HG03159 (cell line): ENCODE data around the gene KRTAP5-9.
"Not testable (repeated sequence)": the region's sequence is repeated elsewhere in the genome, so short reads cannot be mapped to it uniquely, and the experiment has no call there.

Experiments used
- ATAC-seq: cut with Tn5 transposase; IDR thresholded peaks from one replicate; pipeline ENCODE4 v1.9.1; 2021; ENCODE audit warnings: mild to moderate bottlenecking, moderate library complexity; ENCODE audit not compliant: unreplicated experiment

The KRTAP5-9 gene

DNA sequence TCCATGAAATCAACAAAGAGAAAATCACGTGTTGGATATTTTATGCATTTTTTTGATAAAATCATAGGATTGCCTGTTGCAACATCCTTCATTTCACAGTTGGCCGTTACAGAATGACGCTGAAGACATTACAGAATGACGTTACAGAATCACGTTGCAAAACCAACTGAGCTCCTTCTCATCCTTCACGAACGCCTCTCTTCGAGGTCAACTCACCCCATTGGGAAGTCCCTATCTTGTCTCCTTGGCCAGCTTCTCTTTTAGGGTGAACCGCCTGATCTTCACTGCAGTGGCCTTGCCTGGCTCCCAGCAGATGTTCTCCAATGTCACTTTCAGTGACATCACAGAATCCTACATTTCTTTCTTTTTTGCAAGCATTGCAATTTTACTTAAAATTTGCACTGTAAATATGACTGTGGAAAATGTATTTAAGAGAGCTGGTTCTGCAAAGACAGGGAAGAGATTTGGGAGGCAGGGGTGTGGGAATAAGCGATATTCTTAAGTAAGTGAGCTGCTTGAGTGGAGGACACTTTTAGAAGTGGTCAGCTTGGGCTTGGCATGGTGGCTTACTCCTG, 16.1 kb upstream of the KRTAP5-9 start:
- ATAC-seq, result no peak

DNA sequence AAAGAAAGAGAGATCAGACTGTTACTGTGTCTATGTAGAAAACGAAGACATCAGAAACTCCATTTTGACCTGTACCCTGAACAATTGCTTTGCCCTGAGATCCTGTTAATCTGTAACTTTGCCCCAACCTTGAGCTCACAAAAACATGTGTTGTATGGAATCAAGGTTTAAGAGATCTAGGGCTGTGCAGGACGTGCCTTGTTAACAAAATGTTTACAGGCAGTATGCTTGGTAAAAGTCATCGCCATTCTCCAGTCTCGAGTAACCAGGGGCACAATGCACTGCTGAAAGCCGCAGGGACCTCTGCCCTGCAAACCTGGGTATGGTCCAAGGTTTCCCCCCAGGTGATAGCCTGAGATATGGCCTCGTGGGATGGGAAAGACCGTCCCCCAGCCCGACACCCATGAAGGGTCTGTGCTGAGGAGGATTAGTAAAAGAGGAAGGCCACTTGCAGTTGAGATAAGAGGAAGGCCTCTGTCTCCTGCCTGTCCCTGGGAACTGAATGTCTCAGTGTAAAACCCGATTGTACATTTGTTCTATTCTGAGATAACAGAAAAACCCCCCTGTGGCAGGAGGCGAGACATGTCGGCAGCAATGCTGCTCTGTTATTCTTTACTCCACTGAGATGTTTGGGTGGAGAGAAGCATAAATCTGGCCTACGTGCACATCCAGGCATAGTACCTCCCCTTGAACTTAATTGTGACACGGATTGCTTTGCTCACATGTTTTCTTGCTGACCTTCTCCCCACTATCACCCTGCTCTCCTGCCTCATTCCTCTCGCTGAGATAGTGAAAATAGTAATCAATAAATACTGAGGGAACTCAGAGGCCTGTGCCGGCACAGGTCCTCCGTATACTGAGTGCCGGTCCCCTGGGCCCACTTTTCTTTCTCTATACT, 13.3 kb upstream of the KRTAP5-9 start:
- ATAC-seq, result not testable (repeated sequence)

DNA sequence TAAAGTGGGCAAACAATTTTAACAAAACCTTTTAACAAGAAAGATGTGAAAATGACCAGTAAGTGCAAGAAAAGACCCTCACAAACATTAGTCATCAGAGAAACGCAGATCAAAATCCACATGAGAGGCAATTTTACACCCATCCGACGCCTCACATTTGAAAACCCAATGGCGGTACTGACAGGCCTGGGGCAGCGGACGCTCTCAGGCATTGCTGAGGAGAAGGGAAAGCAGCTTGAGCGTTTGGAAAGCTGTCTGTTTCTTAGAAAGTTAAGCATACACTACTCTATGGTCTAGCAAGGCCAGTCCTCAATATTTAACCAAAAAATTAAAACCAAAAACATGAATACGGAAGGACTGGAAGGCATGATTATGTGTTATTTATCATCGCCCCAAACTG, 12.4 kb upstream of the KRTAP5-9 start:
- ATAC-seq, result no peak

DNA sequence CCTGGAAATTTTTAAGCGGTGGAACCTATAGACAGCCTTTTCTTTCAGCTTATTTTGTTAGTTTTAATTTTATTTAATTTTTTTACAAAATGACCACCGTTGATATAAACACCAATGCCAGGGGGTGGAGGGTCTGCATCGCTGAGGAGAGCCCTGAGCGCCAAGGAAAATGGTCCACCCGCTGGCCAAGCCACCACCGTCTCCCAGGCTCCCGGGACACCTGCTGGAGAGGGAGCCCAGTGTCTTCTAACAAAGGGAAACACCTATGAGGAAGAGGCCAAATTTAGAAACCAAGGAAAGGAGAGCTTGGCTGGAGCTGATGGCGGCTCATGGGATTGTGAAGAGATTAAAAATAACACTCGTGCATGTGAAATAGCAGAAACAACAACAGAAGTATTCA, 10.7 kb upstream of the KRTAP5-9 start:
- ATAC-seq, result no peak

DNA sequence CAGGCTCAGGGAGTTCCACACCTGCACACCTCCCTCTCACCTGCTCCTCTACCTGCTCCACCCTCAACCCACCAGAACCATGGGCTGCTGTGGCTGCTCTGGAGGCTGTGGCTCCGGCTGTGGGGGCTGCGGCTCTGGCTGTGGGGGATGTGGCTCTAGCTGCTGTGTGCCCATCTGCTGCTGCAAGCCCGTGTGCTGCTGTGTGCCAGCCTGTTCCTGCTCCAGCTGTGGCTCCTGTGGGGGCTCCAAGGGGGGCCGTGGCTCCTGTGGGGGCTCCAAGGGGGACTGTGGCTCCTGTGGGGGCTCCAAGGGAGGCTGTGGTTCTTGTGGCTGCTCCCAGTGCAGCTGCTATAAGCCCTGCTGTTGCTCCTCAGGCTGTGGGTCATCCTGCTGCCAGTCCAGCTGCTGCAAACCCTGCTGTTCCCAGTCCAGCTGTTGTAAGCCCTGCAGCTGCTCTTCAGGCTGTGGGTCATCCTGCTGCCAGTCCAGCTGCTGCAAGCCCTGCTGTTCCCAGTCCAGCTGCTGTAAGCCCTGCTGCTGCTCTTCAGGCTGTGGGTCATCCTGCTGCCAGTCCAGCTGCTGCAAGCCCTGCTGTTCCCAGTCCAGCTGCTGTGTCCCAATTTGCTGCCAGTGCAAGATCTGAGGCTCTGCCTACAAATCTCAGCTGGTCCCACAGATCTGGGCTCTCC, 10.1 kb upstream of the KRTAP5-9 start, which contains the start of gene KRTAP5-8:
KRTAP5-8 (plus strand) TSS at position 49 of the 689 bp plus-strand sequence; CDS start at position 80, 31 bp downstream.
- not testable (repeated sequence) for ATAC-seq

DNA sequence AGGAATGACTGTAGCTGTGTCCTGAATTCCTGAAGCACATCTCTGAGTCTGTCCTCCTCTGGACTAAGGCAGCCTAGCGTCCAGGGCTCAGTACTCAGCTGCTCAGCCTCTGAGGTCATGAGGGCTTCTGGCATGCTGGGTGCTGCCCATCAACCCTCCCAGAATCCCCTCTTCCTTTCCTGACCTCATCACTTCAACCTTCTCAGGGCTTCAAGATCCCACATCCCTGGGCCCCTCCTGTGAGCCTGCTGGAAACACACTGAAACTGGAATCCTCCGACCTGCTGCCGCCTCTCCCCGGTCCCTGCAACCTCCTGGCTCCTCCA, 9.6 kb upstream of the KRTAP5-9 start:
- no peak for ATAC-seq

DNA sequence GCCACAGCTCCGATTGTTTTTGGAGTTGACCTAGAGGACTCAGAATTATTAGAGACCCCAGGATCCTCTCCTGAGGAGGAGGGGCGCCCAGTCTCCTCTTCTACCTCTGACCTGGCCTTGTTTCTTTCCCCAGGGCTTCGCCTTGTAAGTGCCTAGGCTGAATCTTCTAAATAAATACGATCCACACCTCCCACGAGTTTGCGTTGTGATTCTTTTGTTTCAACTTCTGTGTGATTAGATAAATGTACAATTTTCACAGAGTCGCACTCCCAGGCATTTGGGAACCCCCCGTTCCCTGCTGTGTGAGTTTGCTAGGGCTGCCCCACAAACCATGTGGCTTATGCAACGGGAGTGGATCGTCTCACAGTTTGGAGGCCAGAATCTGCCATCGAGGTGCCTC, 9.2 kb upstream of the KRTAP5-9 start:
- no peak for ATAC-seq

DNA sequence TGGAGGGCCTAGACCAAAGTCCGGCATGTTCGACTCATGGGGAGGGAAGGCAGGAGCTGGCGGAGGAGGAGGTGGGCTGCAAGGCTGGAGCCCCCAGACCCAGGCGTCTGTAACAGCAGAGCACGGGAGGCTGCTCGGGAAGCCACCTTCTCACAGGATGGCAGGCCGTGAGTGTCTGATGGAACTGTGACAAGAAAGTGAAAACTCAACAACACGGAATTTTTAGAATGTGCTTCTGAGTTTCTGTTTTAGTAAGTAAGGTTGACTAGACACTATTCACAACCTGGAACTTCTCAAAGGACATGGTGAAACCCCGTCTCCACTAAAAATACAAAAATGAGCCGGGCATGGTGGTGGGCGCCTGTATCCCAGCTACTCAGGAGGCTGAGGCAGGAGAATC, 8.2 kb upstream of the KRTAP5-9 start:
- not testable (repeated sequence) for ATAC-seq

DNA sequence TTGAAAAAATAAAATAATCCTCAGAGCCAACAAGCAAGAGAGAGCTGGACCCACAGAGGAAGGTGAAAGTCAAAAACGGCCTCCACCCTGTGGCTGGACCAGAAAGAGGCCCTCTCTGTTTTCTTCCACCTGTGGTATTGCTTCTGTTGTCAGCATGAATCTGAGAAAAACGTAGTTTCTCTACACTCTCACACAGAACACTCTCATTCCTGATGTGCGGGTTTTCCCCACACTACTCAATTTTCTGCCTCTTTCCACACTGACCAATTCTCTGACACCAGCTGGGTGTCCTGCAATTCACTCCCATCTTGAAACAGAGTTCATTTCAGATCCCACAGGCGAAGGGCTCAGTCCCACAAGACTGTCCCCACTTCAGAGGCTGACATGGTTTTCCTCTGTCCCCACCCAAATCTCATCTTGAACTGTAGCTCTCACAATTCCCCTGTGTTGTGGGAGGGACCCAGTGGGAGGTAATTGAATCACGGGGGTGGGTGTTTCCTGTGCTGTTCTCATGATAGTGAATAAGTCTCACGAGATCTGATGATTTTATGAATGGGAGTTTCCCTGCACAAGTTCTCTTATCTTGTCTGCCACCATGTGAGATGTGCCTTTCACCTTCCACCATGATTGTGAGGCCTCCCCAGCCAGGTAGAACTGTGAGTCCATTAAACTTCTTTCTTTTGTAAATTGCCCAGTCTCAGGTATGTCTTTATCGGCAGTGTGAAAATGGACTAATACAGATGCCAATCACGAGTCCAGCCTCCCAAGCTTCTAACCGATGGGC, 7.5 kb upstream of the KRTAP5-9 start:
- not testable (repeated sequence) for ATAC-seq

DNA sequence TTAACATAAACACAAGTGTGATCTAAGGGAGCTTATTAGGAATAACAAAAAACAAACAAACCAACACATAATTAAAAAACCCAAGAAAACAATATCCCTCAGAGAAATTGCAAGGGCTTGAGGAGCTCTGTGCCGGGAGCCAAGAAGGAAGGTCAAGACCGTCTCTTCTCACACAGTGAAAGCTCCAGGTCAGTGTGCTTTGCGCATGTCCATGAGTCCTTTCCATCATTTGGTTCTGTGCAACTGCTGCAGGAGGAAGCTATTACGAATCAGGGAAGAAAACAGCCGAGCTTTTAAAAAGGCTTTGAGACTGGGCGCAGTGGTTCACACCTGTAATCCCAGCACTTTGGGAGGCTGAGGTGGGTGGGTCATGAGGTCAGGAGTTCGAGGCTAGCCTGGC, 5.8 kb upstream of the KRTAP5-9 start:
- ATAC-seq, result no peak

DNA sequence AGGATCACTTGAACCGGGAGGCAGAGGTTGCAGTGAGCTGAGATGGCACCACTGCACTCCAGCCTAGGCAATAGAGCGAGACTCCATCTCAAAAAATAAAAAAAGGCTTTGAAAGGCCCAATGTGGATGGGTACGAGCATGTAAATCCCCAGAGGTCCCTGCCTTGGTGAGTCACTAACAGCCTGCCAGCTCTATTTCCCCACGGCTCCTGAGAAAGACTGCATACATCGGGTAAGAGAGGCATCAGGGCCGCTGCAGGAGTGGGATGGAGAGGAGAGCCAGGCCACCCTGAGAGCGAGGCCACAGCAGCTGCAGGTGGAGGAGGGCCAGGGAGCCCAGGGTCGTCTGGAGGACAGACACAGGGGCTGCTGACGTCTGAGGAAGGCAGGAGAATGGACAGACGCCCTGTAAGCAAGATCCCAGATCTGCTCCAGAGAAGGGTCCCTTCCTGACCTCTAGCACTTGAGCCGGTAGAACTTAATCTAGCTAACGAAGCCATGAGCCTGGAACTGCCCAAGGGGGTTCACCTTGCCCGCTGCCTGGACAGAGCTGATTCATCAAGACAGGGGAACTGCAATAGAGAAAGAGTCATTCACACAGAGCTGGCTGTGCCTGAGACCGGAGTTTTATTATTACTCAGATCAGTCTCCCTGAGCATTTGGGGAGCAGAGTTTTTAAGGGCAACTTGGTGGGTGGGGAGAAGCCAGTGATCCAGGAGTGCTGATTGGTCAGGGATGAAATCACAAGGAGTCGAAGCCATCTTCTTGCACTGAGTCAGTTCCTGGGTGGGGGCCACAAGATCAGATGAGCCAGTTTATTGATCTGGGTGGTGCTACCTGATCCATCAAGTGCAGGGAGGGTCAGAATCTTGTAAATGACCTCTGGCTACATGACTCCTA, 5.1 kb upstream of the KRTAP5-9 start:
- no peak for ATAC-seq

DNA sequence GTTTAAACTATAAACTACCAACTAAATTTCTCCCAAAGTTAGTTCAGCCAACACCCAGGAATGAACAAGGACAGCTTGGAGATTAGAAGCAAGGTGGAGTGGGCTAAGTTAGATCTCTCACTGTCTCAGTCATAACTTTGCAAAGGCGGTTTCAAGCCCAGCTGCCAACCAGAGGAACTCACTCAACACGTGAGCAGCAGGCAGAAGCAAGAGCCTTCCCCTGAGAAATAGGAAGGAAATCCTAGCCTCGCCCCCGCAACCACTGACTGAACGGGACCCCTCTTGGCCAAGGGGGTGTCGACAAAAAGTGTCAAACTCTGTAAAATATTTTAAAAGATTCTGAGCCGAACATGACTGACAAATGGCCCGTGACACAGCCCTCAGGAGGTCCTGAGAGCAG, 4.4 kb upstream of the KRTAP5-9 start:
- ATAC-seq, result no peak

DNA sequence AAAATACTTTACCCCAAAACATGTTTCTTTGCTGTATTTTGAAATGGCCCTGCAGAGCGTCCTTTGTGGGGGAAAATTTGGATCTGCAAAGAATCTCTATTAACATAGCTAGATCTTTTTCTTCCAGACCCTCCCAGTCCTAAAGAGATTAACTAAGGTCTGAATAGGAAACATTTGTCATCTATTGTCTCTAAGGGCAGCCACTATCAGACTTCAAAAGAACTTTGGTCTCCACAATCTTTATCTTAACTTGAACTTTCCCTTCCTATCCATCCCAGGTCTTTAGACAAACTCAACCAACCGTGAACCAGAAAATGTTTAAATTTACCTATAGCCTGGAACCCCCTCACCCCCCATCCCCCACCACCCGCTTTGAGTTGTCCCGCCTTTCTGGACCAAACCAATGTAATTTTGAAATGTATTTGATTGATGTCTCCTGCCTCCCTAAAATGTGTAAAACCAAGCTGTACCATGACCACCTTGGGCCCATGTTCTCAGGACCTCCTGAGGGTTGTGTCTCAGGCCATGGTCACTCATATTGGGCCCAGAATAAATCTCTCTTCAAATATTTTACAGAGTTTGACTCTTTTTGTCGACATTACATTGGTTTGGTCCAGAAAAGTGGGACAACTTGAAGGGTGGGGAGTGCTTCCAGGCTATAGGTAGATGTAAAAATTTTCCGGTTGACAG, 3.5 kb upstream of the KRTAP5-9 start:
- ATAC-seq, result no peak

DNA sequence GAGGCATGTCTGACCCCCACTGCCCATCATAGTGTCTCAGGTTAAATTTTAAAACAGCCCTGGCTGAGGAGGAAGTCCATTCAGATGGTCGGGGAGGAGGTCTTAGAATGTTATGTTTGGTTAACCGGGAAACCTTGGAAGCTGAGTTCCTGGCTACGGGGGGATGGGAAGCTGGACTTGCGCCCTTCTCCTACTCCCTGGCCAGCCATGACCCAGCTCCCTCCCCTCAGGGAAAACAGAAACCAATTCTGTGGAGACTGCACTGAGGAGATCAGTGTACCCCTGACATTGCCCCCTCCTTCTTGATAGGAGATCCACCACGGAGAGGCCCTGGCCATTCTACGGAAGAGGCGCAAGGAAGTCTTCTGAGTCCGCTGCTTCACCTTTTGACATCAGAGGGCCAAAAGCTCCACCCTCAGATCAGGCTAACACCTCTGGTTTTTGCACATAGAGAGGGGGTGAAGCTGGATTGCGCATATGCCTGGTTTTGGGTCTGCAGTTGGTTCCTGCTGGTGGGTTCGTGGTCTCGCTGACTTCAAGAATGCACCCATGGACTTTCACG, 2.7 kb upstream of the KRTAP5-9 start:
- no peak for ATAC-seq

DNA sequence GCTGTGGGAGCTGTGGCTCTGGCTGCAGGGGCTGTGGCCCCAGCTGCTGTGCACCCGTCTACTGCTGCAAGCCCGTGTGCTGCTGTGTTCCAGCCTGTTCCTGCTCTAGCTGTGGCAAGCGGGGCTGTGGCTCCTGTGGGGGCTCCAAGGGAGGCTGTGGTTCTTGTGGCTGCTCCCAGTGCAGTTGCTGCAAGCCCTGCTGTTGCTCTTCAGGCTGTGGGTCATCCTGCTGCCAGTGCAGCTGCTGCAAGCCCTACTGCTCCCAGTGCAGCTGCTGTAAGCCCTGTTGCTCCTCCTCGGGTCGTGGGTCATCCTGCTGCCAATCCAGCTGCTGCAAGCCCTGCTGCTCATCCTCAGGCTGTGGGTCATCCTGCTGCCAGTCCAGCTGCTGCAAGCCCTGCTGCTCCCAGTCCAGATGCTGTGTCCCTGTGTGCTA, 514 bp downstream of the KRTAP5-9 start:
- no peak for ATAC-seq

DNA sequence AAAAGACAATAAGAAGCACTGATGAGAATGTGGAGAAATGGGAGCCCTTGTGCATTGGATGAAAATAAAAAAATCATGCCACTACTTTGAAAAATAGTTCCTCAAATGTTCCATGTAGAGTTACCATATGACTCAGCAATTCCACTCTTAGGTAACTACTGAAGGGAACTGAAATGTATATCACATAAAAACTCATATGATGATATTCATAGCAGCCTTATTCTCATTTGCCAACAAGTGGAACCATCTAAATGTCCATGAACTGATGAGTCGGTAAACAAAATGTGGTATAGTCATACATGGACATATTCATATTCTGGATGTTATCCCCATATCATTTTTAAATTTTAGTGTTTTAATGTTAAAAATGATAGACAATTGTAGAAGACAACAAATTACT, 3.5 kb downstream of the KRTAP5-9 start:
- ATAC-seq, result no peak

DNA sequence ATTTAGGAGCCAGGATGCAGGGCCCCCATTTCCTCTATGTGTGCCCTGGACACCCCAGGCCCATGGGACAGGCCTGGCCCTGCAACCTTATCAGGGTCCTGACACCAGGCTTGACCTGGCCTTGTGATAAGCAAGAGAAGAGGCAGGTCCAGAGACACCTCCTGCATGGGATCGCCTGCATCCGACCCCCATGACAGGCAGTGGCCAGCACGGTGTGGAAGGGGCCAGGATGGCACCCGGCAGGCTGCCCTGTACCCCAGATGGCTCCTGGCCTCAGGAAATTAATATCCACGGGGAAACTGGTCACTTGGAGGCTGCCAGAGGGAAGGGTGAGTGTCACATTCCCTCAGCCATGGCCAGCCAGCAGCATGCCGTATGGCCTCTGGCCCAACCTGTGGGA, 6.8 kb downstream of the KRTAP5-9 start:
- no peak for ATAC-seq

DNA sequence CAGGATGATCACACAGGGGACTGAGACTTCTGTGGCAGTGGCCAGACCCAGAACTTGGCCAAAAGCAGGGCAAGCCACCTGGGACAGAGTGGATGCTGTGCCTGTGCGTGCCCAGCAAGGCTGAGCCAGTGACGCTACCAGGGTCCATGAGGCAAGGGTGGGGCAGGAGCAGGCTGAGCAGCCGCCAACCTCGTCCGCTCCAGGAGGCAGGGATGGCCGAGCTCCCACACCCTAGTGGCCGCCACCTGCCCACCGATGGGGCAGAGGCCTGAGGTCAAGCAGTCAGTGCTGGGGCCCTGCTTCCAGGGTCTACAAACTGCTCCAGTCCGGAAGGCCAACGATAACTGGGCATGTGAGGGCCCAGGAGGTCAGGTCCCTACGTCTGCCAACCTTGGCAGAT, 7.3 kb downstream of the KRTAP5-9 start:
- ATAC-seq, result no peak

DNA sequence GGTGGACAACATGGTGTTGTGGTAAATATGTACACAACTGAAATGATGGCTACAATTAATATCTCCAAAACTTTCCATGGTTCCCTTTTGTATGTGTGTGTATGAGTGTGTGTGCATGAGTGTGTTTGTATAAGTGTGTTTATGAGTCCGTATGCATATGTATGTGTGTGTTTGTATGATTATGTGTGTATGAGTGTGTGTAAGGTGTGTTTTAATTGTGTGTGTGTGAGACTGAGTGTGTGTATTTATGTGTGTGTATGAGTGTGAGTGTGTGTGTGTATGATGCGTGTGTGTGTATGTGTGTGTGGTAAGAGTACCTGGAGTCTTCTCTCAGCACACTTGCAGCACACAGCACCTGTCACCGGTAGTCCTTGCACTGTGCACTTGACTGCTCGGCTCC, 7.8 kb downstream of the KRTAP5-9 start:
- no peak for ATAC-seq
